Trophoblast cell (in vitro differentiated cells and primary cell): ENCODE measurements around the gene FIGNL1.

Experiments
- DNase-seq, 2 donors: peaks; one replicate each; pipeline ENCODE4 v3.0.0-alpha.2; 2016
- H2AFZ ChIP-seq: 2 replicates; pipeline ENCODE4 v1.6.1; 2013; ENCODE audit warnings: low read length, moderate library complexity, mild to moderate bottlenecking; ENCODE audit not compliant: insufficient read depth, poor library complexity
- H2AK5ac ChIP-seq: 2 replicates; pipeline ENCODE4 v1.6.1; 2013; ENCODE audit warnings: mild to moderate bottlenecking, low read length
- H2BK120ac ChIP-seq: 2 replicates; pipeline ENCODE4 v1.6.1; 2013; ENCODE audit warnings: low read length, mild to moderate bottlenecking, moderate library complexity; ENCODE audit not compliant: insufficient read depth, poor library complexity
- H2BK12ac ChIP-seq: 2 replicates; pipeline ENCODE4 v1.6.1; 2013; ENCODE audit warnings: mild to moderate bottlenecking, low read length, moderate library complexity
- H2BK5ac ChIP-seq: 2 replicates; pipeline ENCODE4 v1.6.1; 2013; ENCODE audit warnings: low read length, low read depth, moderate library complexity, mild to moderate bottlenecking; ENCODE audit not compliant: poor library complexity
- H3K14ac ChIP-seq: 2 replicates; pipeline ENCODE4 v1.6.1; 2013; ENCODE audit warnings: mild to moderate bottlenecking, low read length
- H3K18ac ChIP-seq: 2 replicates; pipeline ENCODE4 v1.6.1; 2013; ENCODE audit warnings: mild to moderate bottlenecking, low read length
- H3K23ac ChIP-seq: 2 replicates; pipeline ENCODE4 v1.6.1; 2013; ENCODE audit warnings: low read length
- H3K27ac ChIP-seq: 2 replicates; pipeline ENCODE4 v1.5.1; 2013; ENCODE audit warnings: low read depth, mild to moderate bottlenecking, inconsistent platforms, low read length, moderate library complexity
- H3K27me3 ChIP-seq: 2 replicates; pipeline ENCODE4 v1.6.1; 2013; ENCODE audit warnings: inconsistent platforms, mild to moderate bottlenecking, low read length, moderate library complexity; ENCODE audit not compliant: insufficient read depth
- H3K36me3 ChIP-seq, 2 experiments: 1 replicate in 1 of 2; 2 replicates in 1 of 2; pipeline ENCODE4 v1.6.1; 2013; ENCODE audit warnings: low read length in 2 of 2, mild to moderate bottlenecking in 2 of 2, moderate library complexity in 1 of 2; ENCODE audit not compliant: insufficient read depth in 2 of 2, control insufficient read depth in 1 of 2
- H3K4ac ChIP-seq: 2 replicates; pipeline ENCODE4 v1.6.1; 2013; ENCODE audit warnings: low read depth, mild to moderate bottlenecking, low read length, moderate library complexity
- H3K4me1 ChIP-seq, 2 experiments: 1 replicate in 1 of 2; 2 replicates in 1 of 2; pipeline ENCODE4 v1.6.1; 2013; ENCODE audit warnings: low read length in 2 of 2, mild to moderate bottlenecking in 2 of 2, moderate library complexity in 1 of 2; ENCODE audit not compliant: insufficient read depth in 2 of 2, control insufficient read depth in 1 of 2
- H3K4me2 ChIP-seq: 2 replicates; pipeline ENCODE4 v1.6.1; 2013; ENCODE audit warnings: inconsistent platforms, mild to moderate bottlenecking, low read length, moderate library complexity
- H3K4me3 ChIP-seq: 2 replicates; pipeline ENCODE4 v1.5.1; 2013; ENCODE audit warnings: mild to moderate bottlenecking, low read depth, low read length, inconsistent platforms
- H3K79me1 ChIP-seq: one replicate; pipeline ENCODE4 v1.6.1; 2013; ENCODE audit warnings: low read length
- H3K79me2 ChIP-seq: 2 replicates; pipeline ENCODE4 v1.6.1; 2013; ENCODE audit warnings: low read length, mild to moderate bottlenecking; ENCODE audit not compliant: control insufficient read depth, insufficient read depth, poor library complexity
- H3K9ac ChIP-seq: 2 replicates; pipeline ENCODE4 v1.6.1; 2013; ENCODE audit warnings: mild to moderate bottlenecking, low read length
- H3K9me3 ChIP-seq: 2 replicates; pipeline ENCODE4 v1.6.1; 2013; ENCODE audit warnings: low read depth, mild to moderate bottlenecking, control low read depth, inconsistent platforms, low read length; ENCODE audit not compliant: insufficient read depth
- H4K12ac ChIP-seq: 2 replicates; pipeline ENCODE4 v1.6.1; 2013; ENCODE audit warnings: low read depth, mild to moderate bottlenecking, low read length, moderate library complexity
- H4K8ac ChIP-seq: 2 replicates; pipeline ENCODE4 v1.6.1; 2013; ENCODE audit warnings: low read depth, mild to moderate bottlenecking, low read length, moderate library complexity
- H4K91ac ChIP-seq: one replicate; pipeline ENCODE4 v1.6.1; 2013; ENCODE audit warnings: low read depth, mild to moderate bottlenecking, low read length, moderate library complexity
- WGBS: extraction: QIAGEN DNeasy Blood & Tissue Kit; methylation state at CpG from one replicate; pipeline ENCODE4 v1.1.7; 2013; ENCODE audit warnings: missing lambda C conversion rate; ENCODE audit not compliant: insufficient read length, insufficient coverage; ENCODE audit errors: extremely low coverage; 5-methylcytosine and 5-hydroxymethylcytosine counted together

The FIGNL1 gene

DNA sequence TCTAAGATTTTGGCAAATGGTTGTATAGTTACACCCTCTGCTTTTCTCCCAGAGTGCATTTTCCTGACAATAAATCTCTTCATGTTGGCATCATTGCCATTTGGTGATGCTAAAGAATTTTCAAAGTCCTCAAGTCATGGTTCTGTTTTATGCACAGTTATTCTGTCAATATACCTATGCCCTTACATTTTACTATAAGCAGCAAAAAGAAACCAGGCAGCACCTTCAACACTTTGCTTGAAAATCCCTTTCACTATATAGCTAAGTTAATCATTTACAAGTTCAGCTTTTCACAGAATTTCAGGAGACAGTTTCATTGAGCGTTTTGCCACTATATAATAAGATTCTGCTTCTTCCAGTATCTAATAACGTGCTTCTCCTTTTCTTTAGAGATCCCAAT is 22.6 kb downstream of the FIGNL1 start:
- no CpG with 5 or more reads among the region's 2 CpGs for WGBS
- no peak overlapping the region for H3K4me2 ChIP-seq
- no peak overlapping the region for H4K12ac ChIP-seq
- no peak overlapping the region for H3K27ac ChIP-seq
- H3K4me3 ChIP-seq: no peak overlapping the region
- no peaks in the 10 kb centered on the region for H3K4me1 ChIP-seq
- H4K8ac ChIP-seq: no peak overlapping the region
- H2AFZ ChIP-seq: no peak overlapping the region
- H3K79me1 ChIP-seq: no peaks in the 10 kb centered on the region
- no peaks in the 10 kb centered on the region for H3K27me3 ChIP-seq
- no peak overlapping the region for H2AK5ac ChIP-seq
- H2BK120ac ChIP-seq: no peak overlapping the region
- H4K91ac ChIP-seq: no peak overlapping the region
- no peak overlapping the region for H2BK5ac ChIP-seq
- no peak for DNase-seq
- H2BK12ac ChIP-seq: no peak overlapping the region
- no peaks in the 10 kb centered on the region for H3K9me3 ChIP-seq
- H3K9ac ChIP-seq: no peak overlapping the region
- H3K18ac ChIP-seq: no peak overlapping the region
- no peak overlapping the region for H3K23ac ChIP-seq
- H3K36me3 ChIP-seq: no peaks in the 10 kb centered on the region
- no peak overlapping the region for H3K14ac ChIP-seq
- H3K79me2 ChIP-seq: no peaks in the 10 kb centered on the region
- H3K4ac ChIP-seq: no peak overlapping the region

DNA sequence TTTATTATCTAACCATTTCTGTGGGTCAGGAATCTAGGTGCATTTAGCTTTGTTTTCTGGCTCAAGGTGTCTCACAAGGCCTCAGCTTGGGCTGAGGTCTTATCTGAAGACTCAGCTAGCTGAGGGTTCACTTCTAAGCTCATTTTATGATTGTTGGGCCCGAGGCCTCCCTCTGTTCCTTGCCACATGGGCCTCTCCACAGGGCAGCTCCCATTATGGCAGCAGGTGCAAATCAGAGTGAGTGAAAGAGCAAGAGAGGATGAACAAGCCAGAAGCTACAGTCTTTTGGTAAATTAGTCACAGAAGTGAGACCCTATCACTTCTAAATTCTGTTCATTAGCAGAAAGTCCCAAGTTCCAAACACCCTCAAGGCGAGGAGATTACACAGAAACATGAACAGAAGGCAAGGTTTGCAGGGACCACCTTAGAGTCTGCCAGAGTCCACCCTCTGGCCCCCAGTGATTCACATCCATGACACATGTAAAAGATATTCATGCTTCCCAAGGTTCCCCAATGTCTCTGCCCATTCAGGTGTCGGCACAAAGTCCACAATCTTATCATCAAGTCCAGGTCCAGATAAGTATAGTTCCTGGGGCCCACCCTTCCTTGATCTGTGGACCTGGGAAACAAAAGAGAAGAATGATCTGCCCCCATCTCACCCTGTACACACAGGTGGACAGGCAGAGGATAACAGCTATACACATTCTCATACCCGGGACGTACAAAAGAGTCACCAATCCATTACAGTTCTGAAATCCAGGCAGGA is 23.7 kb downstream of the FIGNL1 start:
- Histone ChIP-seq H3K4me3 (no peak overlapping the region), H3K14ac (no peak overlapping the region), H3K4me2 (no peak overlapping the region), H3K79me1 (no peaks in the 10 kb centered on the region), H3K23ac (no peak overlapping the region), H2AFZ (no peak overlapping the region), H3K36me3 (no peaks in the 10 kb centered on the region), H3K27me3 (no peaks in the 10 kb centered on the region), H2BK5ac (no peak overlapping the region), H3K4me1 (no peaks in the 10 kb centered on the region), H3K79me2 (no peaks in the 10 kb centered on the region), H4K8ac (no peak overlapping the region), H3K18ac (no peak overlapping the region), H4K12ac (no peak overlapping the region), H2BK120ac (no peak overlapping the region), H3K4ac (no peak overlapping the region), H3K9ac (no peak overlapping the region), H2BK12ac (no peak overlapping the region), H3K9me3 (no peaks in the 10 kb centered on the region), H2AK5ac (no peak overlapping the region), H4K91ac (no peak overlapping the region), H3K27ac (no peak overlapping the region)
- no CpG with 5 or more reads among the region's 5 CpGs for WGBS
- DNase-seq: no peak

DNA sequence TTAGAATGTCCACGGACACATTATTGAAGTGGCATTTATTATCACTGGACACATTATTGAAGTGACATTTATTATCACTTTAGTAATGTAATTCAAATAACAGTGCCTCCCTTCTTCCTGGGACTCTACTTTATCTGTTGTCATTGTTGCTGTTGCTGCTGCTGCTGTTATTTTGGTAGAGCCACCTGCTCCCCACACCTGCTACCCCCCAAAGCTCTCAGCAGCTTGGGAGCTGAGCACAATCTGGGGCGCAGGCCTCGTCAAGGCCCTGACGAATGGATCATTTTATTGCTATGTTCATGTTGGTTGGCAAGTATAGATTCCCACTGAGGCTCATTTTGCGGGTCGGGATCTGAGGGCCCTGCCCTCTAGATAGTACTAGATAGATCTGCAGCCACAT is 24.8 kb downstream of the FIGNL1 start:
- no peak overlapping the region for H4K91ac ChIP-seq
- no peak overlapping the region for H2BK120ac ChIP-seq
- no peak overlapping the region for H3K4ac ChIP-seq
- no peaks in the 10 kb centered on the region for H3K79me2 ChIP-seq
- no peaks in the 10 kb centered on the region for H3K9me3 ChIP-seq
- H4K8ac ChIP-seq: no peak overlapping the region
- H2BK12ac ChIP-seq: no peak overlapping the region
- H3K4me1 ChIP-seq: peaks cover 0 to 4% of the 10 kb centered on the region in 2 experiments
- no peak overlapping the region for H3K27ac ChIP-seq
- DNase-seq: no peak
- H2AK5ac ChIP-seq: no peak overlapping the region
- H3K4me2 ChIP-seq: no peak overlapping the region
- no peak overlapping the region for H2AFZ ChIP-seq
- no peak overlapping the region for H3K18ac ChIP-seq
- WGBS: no CpG with 5 or more reads among the region's 6 CpGs
- H3K27me3 ChIP-seq: no peaks in the 10 kb centered on the region
- no peaks in the 10 kb centered on the region for H3K36me3 ChIP-seq
- no peaks in the 10 kb centered on the region for H3K79me1 ChIP-seq
- H3K9ac ChIP-seq: no peak overlapping the region
- H3K14ac ChIP-seq: no peak overlapping the region
- no peak overlapping the region for H4K12ac ChIP-seq
- H3K4me3 ChIP-seq: no peak overlapping the region
- H2BK5ac ChIP-seq: no peak overlapping the region
- no peak overlapping the region for H3K23ac ChIP-seq

DNA sequence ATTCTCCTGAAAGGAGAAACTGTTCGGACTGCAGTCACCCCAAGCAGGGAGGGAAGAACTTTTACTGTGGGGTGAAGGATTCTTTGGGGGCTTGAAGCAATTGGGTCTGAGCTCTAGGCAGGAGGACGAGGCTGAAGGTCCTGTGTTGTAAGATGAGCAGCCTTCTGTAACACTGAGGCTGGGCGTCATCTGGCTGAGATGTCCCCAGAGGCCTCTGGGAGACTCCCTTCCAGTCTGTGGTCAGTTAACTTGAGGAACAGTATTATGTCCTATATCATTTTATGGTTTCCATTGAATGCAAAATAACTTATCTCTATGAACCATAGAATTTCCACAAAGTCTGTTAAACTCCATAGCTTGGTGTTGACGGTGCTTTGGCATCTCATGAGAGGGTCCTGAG is 26.3 kb downstream of the FIGNL1 start:
- Histone ChIP-seq H3K23ac (no peak overlapping the region), H3K4me3 (no peak overlapping the region), H3K9me3 (no peaks in the 10 kb centered on the region), H2AK5ac (no peak overlapping the region), H2BK5ac (no peak overlapping the region), H2BK120ac (no peak overlapping the region), H4K91ac (no peak overlapping the region), H3K79me1 (no peaks in the 10 kb centered on the region), H3K4me2 (no peak overlapping the region), H3K27me3 (no peaks in the 10 kb centered on the region), H3K4me1 (peaks cover 0 to 4% of the 10 kb centered on the region in 2 experiments), H4K12ac (no peak overlapping the region), H3K27ac (no peak overlapping the region), H4K8ac (no peak overlapping the region), H3K9ac (no peak overlapping the region), H3K36me3 (no peaks in the 10 kb centered on the region), H3K4ac (no peak overlapping the region), H3K79me2 (no peaks in the 10 kb centered on the region), H2BK12ac (no peak overlapping the region), H2AFZ (no peak overlapping the region), H3K14ac (no peak overlapping the region), H3K18ac (no peak overlapping the region)
- no CpG with 5 or more reads among the region's 4 CpGs for WGBS
- no peak for DNase-seq
